RPMI7951 (cell line): ENCODE results near the gene CRACR2B. TPM values are rescaled to one million over a fixed set of nuclear protein-coding genes. Genes with fewer than 3 reads are reported as not detected.
A peak's percentile ranks its signal among the peaks of the same experiment; 100 is the strongest.

Experiments
- DNase-seq: peaks from one replicate; pipeline ENCODE4 v3.0.0-alpha.2; 2012; ENCODE audit warnings: low read depth
- total RNA-seq: library from RNA; depleted of rRNA; stranded (reverse); fragments of >200 nt; shearing (Covaris generic); gene quantifications from 2 replicates; pipeline ENCODE4 v1.2.3, GENCODE V29; 2014

CRACR2B gene
- total RNA-seq, 1 experiment from 2014 or later = 1.8 TPM

DNA sequence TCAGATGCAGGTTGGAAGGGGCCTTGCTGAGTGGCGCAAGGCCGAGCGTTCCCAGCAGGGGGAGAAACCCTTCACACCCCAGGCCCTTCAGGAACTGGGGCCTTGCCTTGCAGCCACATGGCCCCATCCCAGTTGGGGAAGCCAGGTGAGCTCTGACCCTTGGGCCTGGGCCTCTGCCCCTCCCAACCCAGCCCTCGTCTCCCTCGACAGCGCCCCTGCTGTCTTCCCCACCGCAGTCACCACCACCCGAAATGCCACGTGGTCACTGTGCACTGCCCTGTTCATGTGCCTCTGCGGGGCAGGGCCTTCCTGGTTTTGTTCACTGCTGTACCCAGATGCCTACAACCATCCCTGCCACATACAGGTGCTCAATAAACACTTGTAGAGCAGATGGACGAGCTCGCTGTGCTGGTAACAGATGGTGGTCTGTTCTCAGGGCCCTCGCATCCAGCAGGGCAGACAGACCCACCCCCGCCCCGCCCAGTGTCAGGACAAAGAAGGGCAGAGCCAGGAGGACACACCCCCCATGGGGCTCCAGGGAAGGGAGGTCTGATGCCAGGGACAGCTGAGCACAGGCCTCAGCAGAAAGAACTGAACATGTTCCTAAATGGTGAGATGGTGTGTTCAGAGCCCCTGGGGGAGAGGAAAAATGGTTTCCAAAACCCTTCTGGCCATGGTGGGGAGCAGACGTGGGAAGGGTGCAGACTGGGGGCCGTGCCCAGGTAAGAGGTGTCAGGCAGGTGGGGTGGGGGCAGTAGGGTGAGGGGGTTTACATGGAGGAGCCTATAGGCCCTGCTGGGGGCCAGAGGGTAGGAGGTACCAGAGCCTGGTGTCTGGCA is 10.9 kb downstream of the CRACR2B start:
- no peak for DNase-seq

- no peak for DNase-seq
Measured at GRCh38 chr11:839280-839623, 11.5 kb downstream of the CRACR2B start.

DNA sequence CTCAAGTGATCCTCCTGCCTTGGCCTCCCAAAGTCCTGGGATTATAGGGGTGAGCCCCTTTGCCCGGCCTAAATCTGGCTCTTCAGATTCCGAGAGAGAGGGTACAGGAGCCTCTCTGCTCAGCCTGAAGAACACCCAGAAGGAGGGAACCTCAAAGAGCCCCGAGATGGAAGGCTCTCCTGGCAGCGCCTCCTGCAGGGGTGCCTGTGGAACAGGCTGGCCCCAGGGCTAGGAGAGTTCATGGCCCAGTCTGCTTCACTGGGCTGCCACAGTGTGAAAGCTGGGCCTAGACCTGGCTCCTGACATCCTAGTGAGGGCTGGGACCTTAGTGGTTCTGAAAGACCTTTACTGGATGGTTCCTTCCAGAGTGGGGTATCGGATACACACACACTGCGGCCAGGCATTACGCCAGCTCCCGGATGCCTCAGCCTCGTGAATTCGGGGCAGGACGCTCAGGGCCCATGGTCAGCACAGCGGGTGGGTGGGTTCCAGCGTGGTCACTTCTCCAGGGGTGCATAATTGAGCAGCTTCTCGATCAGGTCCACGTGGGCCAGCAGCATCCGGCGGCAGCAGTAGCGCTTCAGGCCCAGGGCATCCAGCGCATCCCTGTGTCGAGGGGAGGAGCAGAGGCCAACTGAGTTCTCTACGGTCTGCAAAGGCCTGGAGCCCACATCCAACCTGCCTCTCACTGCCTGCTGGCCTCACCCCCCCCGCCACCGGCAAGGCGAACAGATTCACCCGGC is 12.3 kb downstream of the CRACR2B start:
- DNase-seq = no peak

DNA sequence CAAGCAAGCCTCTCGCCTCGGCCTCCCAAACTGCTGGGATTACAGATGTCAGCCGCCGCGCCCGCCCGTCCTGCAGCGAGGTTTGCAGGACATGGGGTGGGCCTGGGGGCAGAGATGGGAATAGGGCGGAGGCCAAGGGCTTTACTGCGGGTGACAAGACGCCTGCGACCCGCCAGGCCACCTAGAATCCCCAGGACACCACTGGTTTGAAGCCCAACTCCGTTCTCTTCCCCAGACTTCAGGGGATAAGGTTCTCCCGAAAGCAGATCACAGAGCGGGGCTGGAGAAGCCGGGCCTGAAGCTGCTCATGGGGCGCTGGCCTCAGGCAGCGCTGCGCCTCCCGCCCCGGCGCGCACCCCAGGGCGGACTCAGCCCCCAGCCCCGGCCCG is 14.3 kb downstream of the CRACR2B start:
- no peak for DNase-seq

GRCh38 chr11:842370-843002 is 14.8 kb downstream of the CRACR2B start, which contains the start of the genes POLR2L and TSPAN4:
POLR2L (minus strand) TSS chr11:842529; CDS start chr11:842508, 21 bp downstream.
TSPAN4 (plus strand) TSS chr11:842852; CDS start chr11:850305, 7,453 bp downstream.
- peak; percentile 84 for DNase-seq

DNA sequence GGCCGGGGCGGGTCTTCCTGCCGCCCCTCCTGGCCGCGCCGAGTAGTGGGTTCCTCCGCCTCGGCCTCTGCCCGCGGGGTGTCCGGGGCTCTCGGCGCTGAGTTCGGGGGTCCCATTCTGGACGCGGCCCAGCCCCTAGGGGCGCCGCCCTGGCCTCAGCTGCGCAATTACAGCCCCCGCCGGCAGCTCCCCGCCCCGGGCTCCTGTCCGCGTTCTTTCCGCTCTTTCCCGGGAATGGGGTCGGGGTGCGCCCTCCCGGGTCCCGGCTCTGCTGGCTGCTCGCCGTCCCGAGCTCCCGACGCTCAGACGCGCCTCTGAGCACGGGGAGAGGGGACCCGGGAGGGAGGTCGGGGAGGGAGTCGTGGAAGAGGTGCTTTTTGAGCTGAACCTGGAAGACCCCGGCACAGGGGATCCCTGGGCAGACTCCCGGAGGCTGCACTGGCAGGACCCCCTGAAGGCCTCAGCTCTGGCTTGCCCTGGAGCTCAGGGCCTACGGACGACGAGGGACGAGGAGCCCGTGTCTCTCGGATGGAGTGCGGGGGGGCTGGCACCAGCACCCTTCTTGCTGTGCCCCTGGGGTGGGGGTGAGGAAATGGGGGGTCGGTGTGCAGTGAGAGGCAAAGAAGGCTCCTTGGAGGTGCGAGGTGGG is 15.5 kb downstream of the CRACR2B start:
- DNase-seq = no peak

DNA sequence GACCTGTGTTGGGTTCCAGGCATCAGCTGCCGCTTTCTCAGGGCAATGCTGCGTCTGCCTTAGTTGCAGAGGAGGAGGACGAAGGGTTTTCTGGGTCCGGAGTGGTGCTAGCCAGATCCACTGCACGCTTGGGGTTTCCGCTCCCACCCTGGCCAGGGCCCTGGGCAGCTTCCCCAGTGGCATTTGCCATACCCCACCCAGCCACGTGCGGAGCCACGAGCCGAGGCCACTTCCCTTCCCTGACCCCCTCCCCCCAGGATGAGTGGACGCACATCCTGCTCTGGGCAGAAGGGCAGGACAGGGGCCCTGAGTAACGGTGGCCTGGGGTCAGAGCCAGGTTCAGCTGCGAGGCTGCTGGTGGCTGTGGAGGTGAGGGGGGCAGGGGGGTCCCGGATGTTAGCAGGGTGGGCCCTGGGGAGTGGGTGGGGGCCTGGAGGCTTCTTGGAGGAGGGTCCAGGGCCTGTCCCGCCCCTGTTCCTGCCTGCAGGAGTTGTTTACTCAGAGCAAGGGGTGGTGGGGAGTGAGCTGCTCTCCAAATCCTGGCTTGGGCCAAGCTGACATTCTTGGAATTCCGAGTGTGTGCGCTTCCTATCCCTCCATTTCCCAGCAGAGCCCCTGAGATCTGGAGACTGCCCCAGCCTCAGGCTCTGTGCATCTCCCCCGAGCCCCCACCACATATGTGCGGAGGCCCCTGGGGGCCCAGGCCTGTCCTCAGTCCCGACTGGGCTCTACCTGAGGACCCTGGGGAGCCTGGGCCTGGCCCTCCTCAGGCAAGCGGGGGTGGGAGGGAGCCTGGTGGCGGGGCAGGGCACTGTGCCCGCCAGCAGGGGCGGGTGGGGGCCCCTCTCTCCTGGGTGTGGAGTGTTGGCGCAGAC is 16.3 kb downstream of the CRACR2B start:
- peak; percentile 88 for DNase-seq

- peak; percentile 86 for DNase-seq
Measured at GRCh38 chr11:844693-845644, 17.2 kb downstream of the CRACR2B start.

DNA sequence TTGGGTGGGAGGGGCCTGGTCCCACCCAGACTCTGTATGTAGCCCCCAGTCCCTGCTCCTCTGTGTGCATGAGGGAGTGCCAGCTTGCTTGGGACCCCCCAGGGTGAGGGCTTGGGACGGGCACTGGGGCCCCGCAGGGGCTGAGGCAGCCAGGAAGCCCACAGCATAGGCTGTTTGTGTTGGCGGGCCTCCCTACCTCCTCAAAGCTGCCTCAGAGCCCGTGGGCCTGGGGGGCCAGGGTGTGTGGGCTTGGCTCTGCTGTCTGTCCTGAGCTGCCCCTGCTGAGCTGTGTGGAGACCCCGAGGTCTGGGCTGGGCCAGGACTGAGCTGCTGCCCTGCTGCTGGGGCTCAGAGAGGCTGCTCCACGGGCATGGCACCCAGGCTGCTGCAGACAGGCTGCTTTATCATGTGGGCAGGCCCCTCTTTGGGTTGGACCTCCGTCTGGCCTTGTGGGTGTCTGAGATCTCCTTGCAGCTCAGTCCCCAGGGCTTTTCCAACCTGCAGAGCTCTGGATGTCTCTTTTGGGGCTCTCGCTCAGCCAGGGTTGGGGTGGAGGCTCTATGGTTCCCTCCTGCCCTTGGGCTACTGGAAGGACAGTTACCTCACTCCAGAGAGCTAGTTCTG is 18.3 kb downstream of the CRACR2B start:
- no peak for DNase-seq

DNA sequence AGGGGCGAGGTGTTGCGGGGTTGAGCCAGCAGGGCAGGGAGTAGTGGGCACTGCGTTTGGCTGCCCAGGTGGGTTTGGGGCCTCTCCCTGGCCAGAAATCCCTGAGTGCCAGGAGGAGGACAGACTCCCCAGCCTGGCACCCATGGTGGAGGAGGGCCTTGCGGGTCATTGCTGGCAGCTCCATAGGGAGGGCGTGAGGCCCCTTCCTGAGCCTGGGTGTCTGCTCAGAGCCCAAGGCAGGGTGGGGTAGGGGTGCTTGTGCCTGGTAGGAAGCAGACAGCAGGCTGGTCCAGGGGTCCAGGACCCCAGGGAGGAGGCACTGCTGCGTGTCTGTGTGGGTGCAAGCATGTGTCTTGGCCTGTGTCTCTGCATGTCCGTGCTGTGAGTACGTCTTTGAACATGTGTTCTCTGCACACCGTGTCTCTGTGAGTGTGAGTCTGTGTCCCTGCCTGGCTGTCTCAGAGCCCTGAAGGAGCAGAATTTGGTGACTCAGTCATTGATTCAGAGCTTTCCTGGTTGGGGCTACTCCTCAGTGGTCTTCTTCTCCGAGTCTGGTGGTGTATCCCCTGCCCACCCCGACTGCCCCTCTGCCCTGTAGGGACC is 18.9 kb downstream of the CRACR2B start:
- DNase-seq = no peak

GRCh38 chr11:847876-848275 is 20.2 kb downstream of the CRACR2B start:
- no peak for DNase-seq

- DNase-seq = no peak
Measured at GRCh38 chr11:848380-848931, 20.7 kb downstream of the CRACR2B start.

DNA sequence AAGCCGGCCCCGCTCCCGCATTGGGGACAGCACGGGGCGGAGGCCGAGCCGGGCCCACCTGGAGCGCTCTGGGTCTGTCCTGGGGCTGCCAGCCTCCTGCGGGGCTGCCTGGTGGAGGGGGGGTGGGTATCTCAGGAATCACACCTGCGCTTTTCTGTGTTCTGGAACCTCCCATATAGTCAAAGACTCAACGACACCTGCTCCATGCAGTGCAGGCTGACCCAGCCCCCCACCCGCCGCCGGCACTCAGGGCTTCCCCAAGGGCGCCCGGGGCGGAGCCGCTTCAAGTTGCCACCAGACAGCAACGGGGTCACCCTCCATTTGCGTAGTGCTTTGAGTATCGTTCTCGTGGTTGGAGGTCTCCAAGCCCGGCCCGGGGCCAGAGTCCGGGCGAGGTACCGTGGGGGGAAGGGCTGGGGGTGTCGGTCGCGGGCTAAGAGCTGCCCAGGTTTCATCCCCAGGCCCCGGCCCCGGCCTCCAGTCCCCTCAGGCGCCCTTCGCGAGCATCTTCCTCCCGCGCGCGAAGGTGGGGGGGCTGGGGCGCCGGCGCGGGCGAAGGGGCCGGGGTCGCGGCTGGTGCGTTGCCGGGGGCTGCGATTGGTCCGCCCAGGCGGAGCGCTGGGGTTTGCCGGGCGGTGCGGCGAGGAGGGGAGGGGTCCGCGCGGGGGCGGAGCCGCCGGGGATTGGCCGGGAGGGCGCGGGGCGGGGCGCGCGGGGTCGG is 21.5 kb downstream of the CRACR2B start:
- DNase-seq = no peak

GRCh38 chr11:849951-850774 is 22.4 kb downstream of the CRACR2B start:
- DNase-seq = no peak

GRCh38 chr11:850775-851763 is 23.4 kb downstream of the CRACR2B start:
- DNase-seq = no peak

DNA sequence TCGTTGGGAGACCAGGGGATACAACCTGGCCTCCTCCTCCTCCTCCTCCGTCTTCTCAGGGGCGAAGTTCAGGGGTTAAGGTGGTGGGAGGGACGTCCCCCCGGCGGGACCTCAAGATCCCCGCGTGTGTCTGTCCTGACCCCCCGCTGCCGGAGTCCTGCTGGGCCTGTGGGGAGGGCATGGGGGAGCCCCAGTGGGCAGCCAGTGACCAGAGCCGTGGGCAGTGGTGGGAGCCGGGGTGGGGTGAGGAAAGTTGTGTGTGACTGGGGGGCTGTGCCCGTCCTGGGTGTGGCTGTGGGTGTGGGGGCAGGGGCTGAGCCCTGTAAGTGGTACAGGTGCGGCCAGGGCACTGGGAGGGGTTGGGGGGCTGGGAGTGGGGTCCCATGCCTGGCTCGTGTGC is 25.0 kb downstream of the CRACR2B start:
- DNase-seq = no peak
